ENCODE measurements around the gene PCDH12. TPM values are rescaled to one million over a fixed set of nuclear protein-coding genes. Genes with fewer than 3 reads are reported as not detected.

PCDH12 gene
- total and polyA plus RNA-seq, 2 donors (not counting 1 experiment from before 2014, with no cell fraction given), result 0.01 TPM; not detected in 1

DNA sequence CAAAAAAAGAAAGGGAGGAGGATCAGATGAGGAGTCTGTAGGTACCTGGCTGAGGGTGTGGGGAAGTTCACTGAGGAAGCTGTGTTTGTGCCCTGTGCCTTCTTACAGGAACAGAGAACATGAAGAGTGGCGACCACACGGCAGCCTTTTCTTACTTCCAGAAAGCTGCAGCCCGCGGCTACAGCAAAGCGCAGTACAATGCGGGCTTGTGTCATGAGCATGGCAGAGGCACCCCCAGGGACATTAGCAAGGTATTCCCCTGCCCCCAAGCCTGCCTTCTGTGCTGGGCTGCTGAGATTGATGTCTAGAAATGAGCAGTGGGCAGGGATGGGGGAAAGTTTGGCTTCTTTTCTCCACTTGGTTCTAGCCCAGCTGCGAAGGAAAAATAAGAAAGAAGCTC lies 24.9 kb downstream of the PCDH12 start:
- Histone ChIP-seq H3K9ac (ENCODE audit: low read length) (no peak overlapping the region), H4K20me1 (ENCODE audit: control insufficient read depth, insufficient read depth, low read length, poor library complexity, severe bottlenecking) (peaks cover 14% of the 10 kb centered on the region), H3K79me2 (ENCODE audit: control insufficient read depth, insufficient read depth, low read length) (peaks cover 10% of the 10 kb centered on the region), H3K4me1 (ENCODE audit: control insufficient read depth in 2 of 2, insufficient read depth in 2 of 2, low read length in 2 of 2) (no peaks in the 10 kb centered on the region), H3K27ac (ENCODE audit: low read length in 2 of 2) (no peak overlapping the region), H3K36me3 (replicated peaks in 1 of 2; ENCODE audit: control extremely low read depth in 1 of 2, control insufficient read depth in 1 of 2, extremely low read depth in 1 of 2, insufficient read depth in 2 of 2, low read length in 1 of 2) (peaks cover 9 to 86% of the 10 kb centered on the region in 2 experiments), H3K27me3 (replicated peaks in 1 of 4; ENCODE audit: control extremely low read depth in 1 of 4, control insufficient read depth in 3 of 4, insufficient read depth in 4 of 4, low read length in 3 of 4) (no peaks in the 10 kb centered on the region), H3K9me3 (ENCODE audit: control extremely low read depth in 1 of 3, control insufficient read depth in 2 of 3, insufficient read depth in 1 of 3, low read length in 2 of 3) (no peaks in the 10 kb centered on the region), H2AFZ (ENCODE audit: insufficient read depth, low read depth, low read length, poor library complexity, severe bottlenecking) (no peak overlapping the region), H3K4me3 (ENCODE audit: control extremely low read depth in 1 of 5, extremely low read depth in 1 of 5, insufficient read depth in 1 of 5, low read depth in 2 of 5, low read length in 4 of 5) (no peak overlapping the region), H3K4me2 (replicated peaks; ENCODE audit: low read depth, low read length, poor library complexity, severe bottlenecking) (no peak overlapping the region)
- Mint-ChIP-seq H3K9me3 (ENCODE audit: insufficient read depth) (no peaks in the 10 kb centered on the region), H3K27me3 (no peaks in the 10 kb centered on the region), H3K4me1 (no peaks in the 10 kb centered on the region), H3K4me3 (no peak overlapping the region), H3K27ac (no peak overlapping the region)
- 100% methylated on average over 3 of the region's 7 CpGs for WGBS (ENCODE audit: insufficient coverage)
- ATAC-seq (ENCODE audit: low read depth) (no peak), DNase-seq (no peak)
- intact Hi-C loops (cut with micrococcal nuclease), result no loop called here
- ChIA-PET POLR2A (interaction anchor here (0.7 kb wide), 1 partner anchor 10 kb away, joined by 3 read pairs; no protein-coding TSS in a partner anchor), CTCF (no interaction called here)
- TF ChIP-seq, protein P1, sequence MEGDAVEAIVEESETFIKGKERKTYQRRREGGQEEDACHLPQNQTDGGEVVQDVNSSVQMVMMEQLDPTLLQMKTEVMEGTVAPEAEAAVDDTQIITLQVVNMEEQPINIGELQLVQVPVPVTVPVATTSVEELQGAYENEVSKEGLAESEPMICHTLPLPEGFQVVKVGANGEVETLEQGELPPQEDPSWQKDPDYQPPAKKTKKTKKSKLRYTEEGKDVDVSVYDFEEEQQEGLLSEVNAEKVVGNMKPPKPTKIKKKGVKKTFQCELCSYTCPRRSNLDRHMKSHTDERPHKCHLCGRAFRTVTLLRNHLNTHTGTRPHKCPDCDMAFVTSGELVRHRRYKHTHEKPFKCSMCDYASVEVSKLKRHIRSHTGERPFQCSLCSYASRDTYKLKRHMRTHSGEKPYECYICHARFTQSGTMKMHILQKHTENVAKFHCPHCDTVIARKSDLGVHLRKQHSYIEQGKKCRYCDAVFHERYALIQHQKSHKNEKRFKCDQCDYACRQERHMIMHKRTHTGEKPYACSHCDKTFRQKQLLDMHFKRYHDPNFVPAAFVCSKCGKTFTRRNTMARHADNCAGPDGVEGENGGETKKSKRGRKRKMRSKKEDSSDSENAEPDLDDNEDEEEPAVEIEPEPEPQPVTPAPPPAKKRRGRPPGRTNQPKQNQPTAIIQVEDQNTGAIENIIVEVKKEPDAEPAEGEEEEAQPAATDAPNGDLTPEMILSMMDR (IDR thresholded peaks at IDR 0.05), result no peak
- TF ChIP-seq EZH2 (IDR thresholded peaks at IDR 0.05; ENCODE audit: borderline replicate concordance, insufficient read depth, low read depth, low read length, poor library complexity, severe bottlenecking), result no peak

DNA sequence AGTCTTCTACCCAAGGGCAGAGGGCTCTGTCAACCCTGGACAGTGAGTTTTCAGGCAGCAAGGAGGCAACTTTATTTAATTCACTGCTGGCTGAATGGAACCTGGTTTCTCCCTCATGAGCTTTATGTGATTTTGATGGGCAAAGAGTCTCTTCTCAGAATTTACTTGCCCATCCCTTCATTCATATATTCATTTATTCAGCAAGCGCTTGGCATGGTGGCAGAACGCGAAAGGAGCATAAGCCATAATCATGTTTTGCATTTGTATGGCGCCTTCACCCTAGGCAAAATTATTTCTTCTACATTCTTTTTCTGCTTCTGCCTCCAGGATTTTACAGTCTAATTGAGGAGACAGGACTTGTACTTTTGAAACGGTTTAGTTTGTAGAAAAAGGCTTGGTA lies 26.3 kb downstream of the PCDH12 start:
- no peak overlapping the region for H3K9ac ChIP-seq (ENCODE audit: low read length)
- H3K4me3 ChIP-seq (ENCODE audit: control extremely low read depth in 1 of 5, extremely low read depth in 1 of 5, insufficient read depth in 1 of 5, low read depth in 2 of 5, low read length in 4 of 5), result no peak overlapping the region
- H4K20me1 ChIP-seq (ENCODE audit: control insufficient read depth, insufficient read depth, low read length, poor library complexity, severe bottlenecking), result peaks cover 20% of the 10 kb centered on the region
- H3K27me3 ChIP-seq (replicated peaks in 1 of 4; ENCODE audit: control extremely low read depth in 1 of 4, control insufficient read depth in 3 of 4, insufficient read depth in 4 of 4, low read length in 3 of 4), result no peaks in the 10 kb centered on the region
- no peaks in the 10 kb centered on the region for H3K4me1 Mint-ChIP-seq
- no peak for TF ChIP-seq EZH2 (IDR thresholded peaks at IDR 0.05; ENCODE audit: borderline replicate concordance, insufficient read depth, low read depth, low read length, poor library complexity, severe bottlenecking)
- TF ChIP-seq, protein P1 (IDR thresholded peaks at IDR 0.05), result no peak
- H3K9me3 ChIP-seq (ENCODE audit: control extremely low read depth in 1 of 3, control insufficient read depth in 2 of 3, insufficient read depth in 1 of 3, low read length in 2 of 3), result no peaks in the 10 kb centered on the region
- no peak overlapping the region for H3K27ac Mint-ChIP-seq
- no peaks in the 10 kb centered on the region for H3K9me3 Mint-ChIP-seq (ENCODE audit: insufficient read depth)
- intact Hi-C loops (cut with micrococcal nuclease), result no loop called here
- no peak overlapping the region for H2AFZ ChIP-seq (ENCODE audit: insufficient read depth, low read depth, low read length, poor library complexity, severe bottlenecking)
- no peak for DNase-seq
- H3K79me2 ChIP-seq (ENCODE audit: control insufficient read depth, insufficient read depth, low read length), result peaks cover 17% of the 10 kb centered on the region
- peaks cover 9 to 91% of the 10 kb centered on the region in 2 experiments for H3K36me3 ChIP-seq (replicated peaks in 1 of 2; ENCODE audit: control extremely low read depth in 1 of 2, control insufficient read depth in 1 of 2, extremely low read depth in 1 of 2, insufficient read depth in 2 of 2, low read length in 1 of 2)
- no peak for ATAC-seq (ENCODE audit: low read depth)
- H3K4me2 ChIP-seq (replicated peaks; ENCODE audit: low read depth, low read length, poor library complexity, severe bottlenecking), result no peak overlapping the region
- no CpG with 5 or more reads among the region's 5 CpGs for WGBS (ENCODE audit: insufficient coverage)
- no peak overlapping the region for H3K27ac ChIP-seq (ENCODE audit: low read length in 2 of 2)
- POLR2A ChIA-PET, result no interaction called here
- no peaks in the 10 kb centered on the region for H3K27me3 Mint-ChIP-seq
- no peak overlapping the region for H3K4me3 Mint-ChIP-seq
- CTCF ChIA-PET, result no interaction called here
- H3K4me1 ChIP-seq (ENCODE audit: control insufficient read depth in 2 of 2, insufficient read depth in 2 of 2, low read length in 2 of 2), result no peaks in the 10 kb centered on the region
